ENCODE data around the gene MANSC1. TPM values are rescaled to one million over a fixed set of nuclear protein-coding genes. Genes with fewer than 3 reads are reported as not detected.
"Not testable (repeated sequence)": the region's sequence is repeated elsewhere in the genome, so short reads cannot be mapped to it uniquely, and the experiment has no call there.

Gene MANSC1
- total RNA-seq, 1 donor from 2014 or later: 7.9 TPM

GRCh38 chr12:12334367-12335040 lies 15.5 kb downstream of the MANSC1 start:
- intact Hi-C loops (cut with DNase I): loop anchor here (5.0 to 10.0 kb wide), 2 partner anchors 252 to 750 kb away; no protein-coding TSS in a partner anchor
- ATAC-seq (ENCODE audit: poor library complexity): peak; percentile 78

GRCh38 chr12:12333407-12334366 lies 16.4 kb downstream of the MANSC1 start:
- intact Hi-C loops (cut with DNase I): loop anchor here (5.0 to 10.0 kb wide), 2 partner anchors 251 to 749 kb away; no protein-coding TSS in a partner anchor
- ATAC-seq (ENCODE audit: poor library complexity) (no peak), DNase-seq (no peak)

More at GRCh38 chr12:12334367-12335040, 15.5 kb downstream of the MANSC1 start:
- DNase-seq: peak; percentile 72

GRCh38 chr12:12331896-12332295 lies 18.1 kb downstream of the MANSC1 start:
- intact Hi-C loops (cut with DNase I): loop anchor here (5.0 to 10.0 kb wide), 2 partner anchors 250 to 747 kb away; no protein-coding TSS in a partner anchor

GRCh38 chr12:12331244-12331771 lies 18.7 kb downstream of the MANSC1 start:
- intact Hi-C loops (cut with DNase I): loop anchor here (5.0 to 10.0 kb wide), 2 partner anchors 249 to 747 kb away; no protein-coding TSS in a partner anchor
- no peak for ATAC-seq (ENCODE audit: poor library complexity)
- no peak for DNase-seq

More at GRCh38 chr12:12331896-12332295, 18.1 kb downstream of the MANSC1 start:
- ATAC-seq (ENCODE audit: poor library complexity) (no peak), DNase-seq (no peak)

- peak; percentile 53 for ATAC-seq (ENCODE audit: poor library complexity)
- intact Hi-C loops (cut with DNase I): no loop called here
- no peak for DNase-seq
Measured at GRCh38 chr12:12327802-12328201, 22.2 kb downstream of the MANSC1 start.

GRCh38 chr12:12326262-12326661 lies 23.8 kb downstream of the MANSC1 start:
- DNase-seq (no peak), ATAC-seq (ENCODE audit: poor library complexity) (no peak)
- intact Hi-C loops (cut with DNase I): no loop called here

GRCh38 chr12:12323591-12323990 lies 26.5 kb downstream of the MANSC1 start:
- no peak for DNase-seq
- ATAC-seq (ENCODE audit: poor library complexity): no peak
- intact Hi-C loops (cut with DNase I): no loop called here

- intact Hi-C loops (cut with DNase I): no loop called here
- ATAC-seq (ENCODE audit: poor library complexity): no peak
- DNase-seq: no peak
Measured at GRCh38 chr12:12323118-12323517, 26.9 kb downstream of the MANSC1 start.

GRCh38 chr12:12319451-12320183 lies 30.4 kb downstream of the MANSC1 start:
- ATAC-seq (ENCODE audit: poor library complexity) (peak; percentile 45), DNase-seq (no peak)
- intact Hi-C loops (cut with DNase I): no loop called here

GRCh38 chr12:12315838-12316237 lies 34.2 kb downstream of the MANSC1 start:
- no peak for DNase-seq
- intact Hi-C loops (cut with DNase I): no loop called here
- no peak for ATAC-seq (ENCODE audit: poor library complexity)

- intact Hi-C loops (cut with DNase I); ATAC-seq (ENCODE audit: poor library complexity); DNase-seq: not testable (repeated sequence)
Measured at GRCh38 chr12:12310695-12311094, 39.3 kb downstream of the MANSC1 start.

- no peak for DNase-seq
- ATAC-seq (ENCODE audit: poor library complexity): no peak
Measured at GRCh38 chr12:12305568-12306300, 44.3 kb downstream of the MANSC1 start.

GRCh38 chr12:12302976-12303375 lies 47.1 kb downstream of the MANSC1 start:
- ATAC-seq (ENCODE audit: poor library complexity) (no peak), DNase-seq (no peak)
- intact Hi-C loops (cut with DNase I): no loop called here

More at GRCh38 chr12:12305568-12306300, 44.3 kb downstream of the MANSC1 start:
- intact Hi-C loops (cut with DNase I): no loop called here

- no peak for DNase-seq
- ATAC-seq (ENCODE audit: poor library complexity): no peak
- intact Hi-C loops (cut with DNase I): no loop called here
Measured at GRCh38 chr12:12301122-12301521, 48.9 kb downstream of the MANSC1 start.

- DNase-seq: no peak
- intact Hi-C loops (cut with DNase I): no loop called here
- no peak for ATAC-seq (ENCODE audit: poor library complexity)
Measured at GRCh38 chr12:12297201-12297830, 52.7 kb downstream of the MANSC1 start.

- ATAC-seq (ENCODE audit: poor library complexity): no peak
Measured at GRCh38 chr12:12294215-12295005, 55.6 kb downstream of the MANSC1 start.

GRCh38 chr12:12290206-12290605 lies 59.8 kb downstream of the MANSC1 start:
- DNase-seq: no peak
- intact Hi-C loops (cut with DNase I): no loop called here

More at GRCh38 chr12:12294215-12295005, 55.6 kb downstream of the MANSC1 start:
- intact Hi-C loops (cut with DNase I): no loop called here
- no peak for DNase-seq

More at GRCh38 chr12:12290206-12290605, 59.8 kb downstream of the MANSC1 start:
- no peak for ATAC-seq (ENCODE audit: poor library complexity)
